Measurements from ENCODE around the gene APBB2. TPM values are rescaled to one million over a fixed set of nuclear protein-coding genes. Genes with fewer than 3 reads are reported as not detected.

Gene APBB2
- total and polyA plus RNA-seq, 2 of the 4 experiments (the other 2 are of a cell fraction), result 47.9 to 75.5 TPM

GRCh38 chr4:41160856-41161255, 53.5 kb downstream of the APBB2 start:
- BruUV-seq (replicated peaks), result no TSS peak
- Histone ChIP-seq H2AK9ac (replicated peaks; ENCODE audit: low read depth, low read length, poor library complexity) (no peak overlapping the region), H3K9me1 (ENCODE audit: insufficient read depth, low read length) (peaks cover 21% of the 10 kb centered on the region), H4K8ac (ENCODE audit: low read depth in 2 of 2, low read length in 2 of 2) (peak overlapping the region in 1 of 2 experiments; percentile 69; a peak in 2 of 4 replicates), H2BK120ac (ENCODE audit: low read depth, low read length) (peak overlapping the region; percentile 68; the same call in 1 of the 2 replicates), H3K4ac (ENCODE audit: low read depth, low read length) (peak overlapping the region; percentile 63; the same call in 1 of the 2 replicates), H3K79me1 (ENCODE audit: low read depth in 1 of 2, low read length in 2 of 2) (peaks cover 31 to 73% of the 10 kb centered on the region in 2 experiments), H2BK15ac (ENCODE audit: low read depth, low read length) (peak overlapping the region; percentile 86; the same call in 2 of the 3 replicates), H3K9ac (ENCODE audit: low read depth, low read length) (no peak overlapping the region), H2BK5ac (ENCODE audit: low read depth, low read length, poor library complexity, severe bottlenecking) (peak overlapping the region; percentile 84), H3K14ac (replicated peaks; ENCODE audit: low read depth, low read length) (peak overlapping the region; percentile 66; the same call in 1 of the 2 replicates), H2AFZ (replicated peaks; ENCODE audit: low read length, poor library complexity) (no peak overlapping the region), H2BK20ac (ENCODE audit: low read depth, low read length) (peak overlapping the region; percentile 65; the same call in 1 of the 2 replicates), H3K36me3 (ENCODE audit: control insufficient read depth, insufficient read depth, low read length) (no peaks in the 10 kb centered on the region), H3K4me3 (ENCODE audit: insufficient read depth, low read depth, low read length) (no peak overlapping the region), H3K9me3 (ENCODE audit: control insufficient read depth, insufficient read depth, low read length) (no peaks in the 10 kb centered on the region), H3K4me2 (ENCODE audit: low read depth, low read length) (peak overlapping the region; percentile 27; the same call in 1 of the 2 replicates), H2AK5ac (ENCODE audit: low read depth, low read length) (peak overlapping the region; percentile 74; the same call in 1 of the 2 replicates), H4K5ac (ENCODE audit: low read depth, low read length) (no peak overlapping the region), H4K91ac (ENCODE audit: insufficient read depth, low read depth, low read length) (0 out of 2 replicates have a peak overlapping the region, but pooled peaks have one; percentile 6), H3K23ac (ENCODE audit: low read depth, low read length) (peak overlapping the region; percentile 70; the same call in 1 of the 2 replicates), H3K27ac (ENCODE audit: insufficient read depth, low read length) (no peak overlapping the region), H3K18ac (ENCODE audit: low read depth, low read length) (peak overlapping the region; percentile 72; the same call in 1 of the 2 replicates), H3K4me1 (ENCODE audit: control insufficient read depth, insufficient read depth, low read length) (peaks cover 16% of the 10 kb centered on the region), H4K20me1 (ENCODE audit: insufficient read depth, low read length) (peaks cover 14% of the 10 kb centered on the region), H3K27me3 (ENCODE audit: control insufficient read depth, insufficient read depth, low read length) (no peaks in the 10 kb centered on the region), H3K56ac (ENCODE audit: extremely low read depth, insufficient read depth, low read length) (no peak overlapping the region)
- ChIA-PET CTCF (interaction anchor here (0.8 to 1.0 kb wide), 2 partner anchors 18 to 44 kb away, joined by 3 read pairs; no protein-coding TSS in a partner anchor), POLR2A (ENCODE audit: unreplicated experiment) (interaction anchor here (0.6 kb wide), 1 partner anchor 63 kb away, joined by 8 read pairs; no protein-coding TSS in a partner anchor)
- TF ChIP-seq BHLHE40 (IDR thresholded peaks at IDR 0.05; ENCODE audit: low read depth, low read length), result 0 out of 2 replicates have a peak, but pooled peaks have one; percentile 14
- TF ChIP-seq USF2 (IDR thresholded peaks at IDR 0.05; ENCODE audit: low read depth, low read length), result no peak
- dilution Hi-C loops (cut with HindIII; ENCODE audit: low sequenced_read_pairs, unreplicated experiment) (no loop called here), in situ Hi-C loops (cut with MboI; ENCODE audit: low sequenced_read_pairs) (no loop called here), intact Hi-C loops (cut with micrococcal nuclease) (no loop called here)
- DNase-seq, result peak; percentile 34
- no peak; the same call in 1 of the 2 replicates for ATAC-seq (ENCODE audit: low read depth)
- no CpG with 5 or more reads among the region's 4 CpGs for WGBS, 2 experiments (ENCODE audit: extremely low coverage in 2 of 2, insufficient read length in 1 of 2)

Measured in IMR-90 (cell line).